ENCODE data around the gene SCOC.
A peak's percentile ranks its signal among the peaks of the same experiment; 100 is the strongest.
"Not testable (repeated sequence)": the region's sequence is repeated elsewhere in the genome, so short reads cannot be mapped to it uniquely, and the experiment has no call there.

The SCOC gene

DNA sequence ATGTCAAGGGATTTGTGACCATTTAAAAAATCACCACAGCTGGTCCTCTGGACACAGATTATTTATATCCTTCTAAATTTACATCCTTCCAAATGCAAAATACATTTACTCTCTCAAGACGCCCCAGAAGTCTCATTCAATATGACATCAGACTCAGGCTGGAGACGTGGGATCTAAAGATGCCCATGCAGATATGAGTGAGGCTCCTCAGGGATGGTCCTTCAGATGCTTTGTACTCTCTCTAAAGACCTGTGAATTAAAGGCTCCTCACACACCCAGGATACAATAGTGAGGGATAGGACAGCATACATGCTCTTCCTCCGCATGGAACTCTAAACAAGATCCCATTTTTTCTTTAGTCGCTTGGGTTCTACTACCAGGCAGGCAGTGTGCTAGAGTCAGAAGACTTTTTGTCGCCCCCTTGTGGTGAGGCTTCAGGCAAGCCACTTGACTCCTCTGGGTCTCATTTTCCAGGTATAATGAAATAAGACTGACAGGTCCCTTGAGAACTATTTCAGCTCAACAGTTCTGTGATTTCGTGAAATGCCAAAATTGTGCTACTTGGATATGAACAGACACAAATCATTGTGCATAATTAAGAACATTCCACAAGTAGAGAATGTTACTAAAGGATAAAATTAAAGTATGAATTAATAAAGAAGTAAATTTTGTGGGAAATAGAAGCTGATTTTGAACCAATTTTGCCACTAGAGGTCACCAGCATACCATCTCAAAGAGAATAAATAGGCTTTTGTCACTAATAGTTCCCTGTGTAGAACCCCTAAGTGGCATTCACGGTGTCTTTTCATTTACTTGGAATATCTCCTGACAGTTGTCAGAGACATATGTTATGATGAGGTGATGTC is 13.7 kb upstream of the SCOC start:
- DNase-seq (ENCODE audit: extremely low read depth in 1 of 2, low read depth in 1 of 2), result peak; percentile 45 to 61

DNA sequence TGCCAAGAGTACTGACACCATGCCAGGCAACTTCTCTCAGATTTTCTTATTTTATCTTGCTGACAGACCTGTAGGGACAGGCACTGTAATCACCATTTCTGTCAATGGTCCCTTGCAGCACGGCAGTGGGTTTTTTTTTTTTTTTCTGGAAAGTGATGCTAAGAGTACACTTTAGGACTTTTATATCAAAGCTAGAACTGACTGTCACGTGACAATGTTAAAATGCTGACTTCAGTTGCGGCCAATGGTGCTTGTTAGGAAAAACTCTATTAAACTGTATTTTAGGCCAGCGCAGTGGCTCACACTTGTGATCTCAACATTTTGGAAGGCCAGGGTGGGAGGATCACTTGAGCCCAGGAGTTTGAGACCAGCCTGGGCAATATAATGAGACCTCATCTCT is 12.3 kb upstream of the SCOC start:
- DNase-seq (ENCODE audit: extremely low read depth in 1 of 2, low read depth in 1 of 2), result no peak

DNA sequence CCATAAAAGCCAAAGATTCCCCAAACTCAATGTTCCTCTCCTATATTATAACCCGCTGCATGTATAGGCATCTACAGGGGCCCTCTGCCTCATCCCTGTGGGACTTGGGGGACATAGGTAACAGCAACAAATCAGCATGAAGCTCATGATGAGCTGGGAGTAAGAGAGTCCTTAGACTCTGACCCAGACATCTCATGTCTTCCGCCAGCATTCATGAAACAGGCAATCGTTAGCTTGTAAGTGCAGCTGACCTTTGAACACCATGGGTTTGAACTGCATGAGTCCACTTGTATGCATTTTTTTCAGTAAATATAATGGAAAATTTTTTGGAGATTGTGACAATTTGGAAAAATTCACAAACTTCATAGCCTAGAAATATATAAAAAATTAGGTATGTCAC is 10.4 kb upstream of the SCOC start:
- no peak for DNase-seq (ENCODE audit: extremely low read depth in 1 of 2, low read depth in 1 of 2)

DNA sequence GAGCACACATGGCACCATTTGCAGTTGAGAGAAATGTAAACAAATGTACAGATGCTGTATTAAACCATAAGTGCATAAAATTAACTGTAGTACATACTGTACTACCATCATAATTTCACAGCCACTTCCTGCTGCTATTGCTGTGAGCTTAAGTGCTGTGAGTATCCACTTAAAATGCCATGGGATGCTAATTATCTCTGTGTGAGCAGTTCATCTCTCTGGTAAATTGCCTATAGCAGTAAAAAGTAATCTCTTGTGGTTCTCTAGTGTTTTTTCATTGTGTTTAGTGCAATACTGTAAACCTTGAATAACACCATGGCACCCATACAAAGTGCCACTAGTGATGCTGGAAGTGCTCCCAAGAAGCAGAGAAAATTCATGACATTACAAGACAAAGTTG is 9.9 kb upstream of the SCOC start:
- DNase-seq (ENCODE audit: extremely low read depth in 1 of 2, low read depth in 1 of 2), result no peak

DNA sequence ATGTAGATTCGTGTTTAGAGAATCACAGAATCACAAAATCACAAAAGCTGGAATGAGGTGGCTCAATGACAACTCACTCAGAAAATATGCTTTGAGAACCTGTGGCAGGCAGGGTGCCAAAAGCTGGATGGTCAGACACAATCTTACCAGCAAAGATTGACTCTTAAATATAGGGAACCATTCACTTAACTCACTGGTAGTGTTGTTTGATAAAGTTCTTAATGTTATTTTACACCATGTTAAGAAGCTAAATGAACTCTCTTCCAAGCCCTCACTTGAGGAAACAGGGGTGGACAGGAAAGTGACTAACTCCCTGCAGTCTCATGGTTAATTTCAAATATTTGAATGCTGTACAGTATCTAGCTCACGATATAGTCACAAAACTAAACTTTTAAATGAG is 5.7 kb upstream of the SCOC start:
- DNase-seq (ENCODE audit: extremely low read depth in 1 of 2, low read depth in 1 of 2), result no peak

DNA sequence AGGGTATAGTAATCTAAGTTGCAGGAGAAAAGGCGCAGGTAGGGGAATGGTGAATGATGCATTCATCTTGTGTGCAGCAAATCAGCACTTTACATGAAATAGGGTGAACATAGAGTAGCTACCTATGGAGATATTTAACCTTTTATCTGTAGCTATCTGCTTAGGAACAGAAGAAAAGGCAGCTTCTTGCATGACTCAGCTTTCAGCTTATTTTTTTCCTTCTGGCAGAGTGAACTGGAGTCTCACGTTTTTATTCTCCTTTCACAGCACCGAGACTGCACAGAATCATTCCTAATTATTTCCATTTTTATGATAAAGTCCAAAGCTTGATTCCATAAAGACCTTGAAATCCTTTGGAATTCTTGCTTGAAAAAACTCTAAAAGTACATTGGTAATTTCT is 4.8 kb upstream of the SCOC start:
- no peak for DNase-seq (ENCODE audit: extremely low read depth in 1 of 2, low read depth in 1 of 2)

DNA sequence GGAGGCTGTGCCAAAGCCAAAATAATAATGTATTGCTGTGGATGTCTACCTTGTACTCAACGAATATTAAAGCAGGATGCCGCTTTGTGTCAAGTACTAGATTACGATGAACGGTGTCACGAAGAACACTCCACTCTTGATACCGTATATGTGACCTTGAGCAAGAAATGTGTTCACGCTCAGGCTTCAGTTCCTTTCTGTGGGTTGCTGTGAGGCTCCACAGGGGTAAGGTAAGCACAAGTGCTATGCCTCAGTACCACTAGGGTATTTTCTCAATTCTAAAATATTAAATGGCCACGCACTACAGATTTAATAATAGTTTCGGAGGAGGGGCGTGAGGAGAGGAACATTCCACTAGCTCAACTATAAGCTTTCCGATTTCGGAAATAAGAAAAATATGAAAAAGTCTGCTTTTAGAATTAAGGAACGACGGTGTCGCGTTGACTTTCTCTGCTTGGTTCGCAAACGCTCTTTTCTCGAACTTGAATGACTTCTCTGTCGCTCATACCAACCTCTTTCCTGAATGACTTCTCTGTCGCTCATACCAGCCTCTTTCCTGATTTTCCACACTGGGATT is 607 bp upstream of the SCOC start:
- peak in 1 of 2 donors; percentile 2 for DNase-seq (ENCODE audit: extremely low read depth in 1 of 2, low read depth in 1 of 2)

DNA sequence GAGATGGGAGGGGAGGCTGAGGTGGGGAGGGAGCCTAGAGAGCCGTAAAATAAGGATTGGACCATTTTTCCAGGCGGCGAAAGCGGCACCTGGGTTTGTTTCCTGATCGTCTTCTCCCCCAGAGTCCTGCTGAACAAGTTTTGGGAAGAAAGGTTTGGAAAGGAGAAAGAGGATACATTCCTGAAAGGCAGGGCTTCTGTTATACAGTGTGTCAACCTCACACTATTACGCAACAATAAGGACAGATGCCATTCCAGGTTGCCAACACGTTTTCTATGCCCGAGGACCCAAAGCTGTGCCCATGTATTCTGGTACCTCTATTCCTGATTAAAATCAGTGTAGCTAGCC is 658 bp downstream of the SCOC start:
- no peak for DNase-seq (ENCODE audit: extremely low read depth in 1 of 2, low read depth in 1 of 2)

DNA sequence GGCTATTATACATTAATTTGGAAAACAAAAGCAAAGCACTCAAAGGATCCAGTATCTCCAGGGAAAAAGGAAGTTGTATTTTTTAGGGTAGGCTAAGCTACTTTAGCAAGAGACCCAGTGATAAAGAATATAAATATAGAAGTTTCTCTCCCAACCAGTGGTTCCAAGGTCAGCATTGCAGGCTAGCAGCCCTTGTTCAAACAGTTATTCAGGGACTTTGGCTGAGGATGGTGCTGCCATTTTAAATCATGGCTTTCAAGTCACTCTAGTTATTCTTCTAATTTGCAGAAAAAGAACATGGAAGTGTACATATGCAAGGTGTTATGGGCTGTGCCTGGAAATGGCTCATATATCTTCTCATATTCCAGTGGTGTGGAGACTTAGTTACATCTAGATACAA is 9.3 kb downstream of the SCOC start:
- DNase-seq (ENCODE audit: extremely low read depth in 1 of 2, low read depth in 1 of 2), result no peak

DNA sequence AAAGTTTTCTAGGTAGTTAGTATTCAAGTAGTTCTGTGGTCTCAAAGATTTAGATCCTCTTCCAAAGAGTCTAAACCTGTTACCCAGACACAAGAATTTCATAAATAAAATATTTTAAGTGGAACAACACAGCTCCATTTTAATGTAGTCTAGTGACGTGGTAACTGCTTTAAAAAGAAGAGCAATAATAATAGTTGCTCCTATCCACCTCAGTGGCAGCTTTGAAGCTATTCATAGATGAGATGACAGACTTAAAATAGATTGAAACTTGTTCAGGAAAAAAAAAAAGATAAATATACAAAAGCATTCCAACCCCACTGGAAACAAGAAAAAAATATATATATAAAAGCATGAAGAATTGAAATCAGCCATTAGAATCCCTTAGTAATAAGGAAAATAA is 14.6 kb downstream of the SCOC start:
- no peak for DNase-seq (ENCODE audit: extremely low read depth in 1 of 2, low read depth in 1 of 2)

DNA sequence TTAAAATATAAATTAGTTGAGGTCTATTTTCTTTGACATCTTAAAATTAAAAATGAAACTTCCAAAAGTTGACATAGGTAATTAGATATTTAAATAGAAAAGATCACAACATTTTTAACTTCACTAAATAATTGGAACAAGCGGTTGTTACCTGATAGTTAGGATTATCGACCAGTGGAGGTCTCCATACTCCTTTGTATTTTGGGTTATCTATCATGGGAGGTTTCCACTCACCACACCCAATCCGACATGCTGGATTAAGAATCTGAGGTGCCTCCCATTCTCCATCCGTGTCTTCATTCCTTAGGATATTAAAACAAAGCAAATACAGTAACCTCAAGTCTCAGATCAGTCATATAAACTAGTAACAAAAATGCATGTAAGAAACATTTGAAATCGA is 22.2 kb downstream of the SCOC start:
- DNase-seq (ENCODE audit: extremely low read depth in 1 of 2, low read depth in 1 of 2), result no peak

DNA sequence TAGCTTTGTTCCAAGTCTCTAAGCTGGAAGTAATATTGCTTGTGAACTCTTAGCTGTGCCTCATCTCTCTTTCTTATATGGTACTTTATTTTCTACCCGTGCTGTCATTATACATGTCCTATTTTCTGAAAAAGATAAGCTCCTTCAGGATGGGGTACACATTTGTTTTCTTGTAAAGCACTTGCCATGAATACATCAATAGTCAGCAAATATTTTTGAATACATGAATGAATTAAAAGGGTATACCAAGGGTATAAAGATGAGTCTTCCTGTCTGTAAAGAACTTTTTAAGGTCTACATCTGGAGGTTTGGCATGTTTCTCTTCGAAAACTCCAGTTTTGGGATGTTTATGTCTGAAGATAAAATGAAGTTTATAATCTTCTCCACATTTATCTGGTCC is 26.7 kb downstream of the SCOC start:
- DNase-seq (ENCODE audit: extremely low read depth in 1 of 2, low read depth in 1 of 2), result no peak

DNA sequence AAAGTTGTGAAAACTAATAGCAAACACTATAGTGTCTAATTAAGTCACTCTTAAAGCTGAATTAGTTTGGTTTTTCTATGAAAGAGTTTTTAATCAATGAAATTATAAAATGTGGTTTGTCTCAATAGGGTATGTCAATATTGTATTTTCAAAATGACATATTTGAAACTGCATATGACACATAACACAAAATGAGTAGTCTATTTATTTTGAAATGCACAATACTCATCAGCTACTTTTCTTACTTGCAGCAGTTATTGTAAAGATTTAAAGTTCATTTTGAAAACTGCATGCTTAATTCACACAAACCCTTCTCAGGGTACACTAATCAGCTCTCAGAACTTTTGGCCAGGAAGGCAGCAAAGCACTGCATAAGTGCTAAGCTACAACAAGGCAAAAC is 32.8 kb downstream of the SCOC start:
- no peak for DNase-seq (ENCODE audit: extremely low read depth in 1 of 2, low read depth in 1 of 2)

DNA sequence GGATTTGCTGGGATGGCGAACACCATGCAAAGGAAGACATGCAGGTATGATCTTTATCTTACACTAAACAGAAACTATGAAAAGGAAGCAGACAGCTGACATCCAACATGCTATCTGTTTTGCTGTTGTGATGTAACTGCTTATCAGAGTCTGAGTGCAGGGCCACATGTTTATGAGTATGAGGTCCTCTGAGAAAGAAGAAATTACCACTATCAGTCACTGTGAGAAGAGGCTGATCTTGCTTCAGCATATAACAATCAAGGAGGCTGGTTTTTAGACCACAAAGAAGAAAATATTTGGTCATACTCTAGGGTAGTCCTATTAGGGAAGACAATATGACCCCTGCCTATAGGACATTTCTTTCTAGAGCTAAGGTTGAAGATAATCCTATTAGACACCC is 35.5 kb downstream of the SCOC start:
- DNase-seq (ENCODE audit: extremely low read depth in 1 of 2, low read depth in 1 of 2), result no peak

DNA sequence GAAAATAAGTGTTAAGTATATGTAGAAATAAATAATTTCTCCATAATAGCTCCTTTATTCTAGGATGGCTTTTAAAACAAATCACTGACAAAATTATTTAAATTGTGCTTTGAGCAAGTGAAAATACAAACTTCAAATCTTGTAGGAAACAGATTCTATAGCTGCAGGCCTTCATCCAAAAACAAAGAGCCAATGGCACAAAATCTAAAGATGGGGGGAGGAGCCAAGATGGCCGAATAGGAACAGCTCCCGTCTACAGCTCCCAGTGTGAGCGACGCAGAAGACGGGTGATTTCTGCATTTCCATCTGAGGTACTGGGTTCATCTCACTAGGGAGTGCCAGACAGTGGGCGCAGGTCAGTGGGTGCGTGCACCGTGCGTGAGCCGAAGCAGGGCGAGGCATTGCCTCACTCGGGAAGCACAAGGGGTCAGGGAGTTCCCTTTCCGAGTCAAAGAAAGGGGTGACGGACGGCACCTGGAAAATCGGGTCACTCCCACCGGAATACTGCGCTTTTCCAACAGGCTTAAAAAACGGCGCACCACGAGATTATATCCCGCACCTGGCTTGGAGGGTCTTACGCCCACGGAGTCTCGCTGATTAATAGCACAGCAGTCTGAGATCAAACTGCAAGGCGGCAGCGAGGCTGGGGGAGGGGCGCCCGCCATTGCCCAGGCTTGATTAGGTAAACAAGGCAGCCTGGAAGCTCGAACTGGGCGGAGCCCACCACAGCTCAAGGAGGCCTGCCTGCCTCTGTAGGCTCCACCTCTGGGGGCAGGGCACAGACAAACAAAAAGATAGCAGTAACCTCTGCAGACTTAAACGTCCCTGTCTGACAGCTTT is 39.9 kb downstream of the SCOC start:
- DNase-seq (ENCODE audit: extremely low read depth in 1 of 2, low read depth in 1 of 2), result not testable (repeated sequence)

DNA sequence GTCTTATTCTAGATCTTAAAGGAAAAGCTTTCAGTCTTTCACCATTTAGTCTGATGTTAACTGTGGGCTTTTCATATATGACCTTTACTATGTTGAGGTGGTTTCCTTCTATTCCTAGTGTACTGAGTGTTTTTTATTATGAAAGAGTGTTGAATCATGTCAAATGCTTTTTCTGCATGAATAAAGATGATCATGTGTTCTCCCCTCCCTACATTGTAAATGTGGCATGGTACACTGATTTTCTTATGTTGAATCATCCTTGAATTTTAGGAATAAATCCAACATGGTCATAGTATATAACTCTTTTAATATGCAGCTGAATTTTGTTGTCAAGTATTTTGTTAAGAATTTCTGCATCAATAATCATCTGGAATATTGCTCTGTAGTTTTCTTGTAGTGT is 49.7 kb downstream of the SCOC start:
- no peak for DNase-seq (ENCODE audit: extremely low read depth in 1 of 2, low read depth in 1 of 2)

DNA sequence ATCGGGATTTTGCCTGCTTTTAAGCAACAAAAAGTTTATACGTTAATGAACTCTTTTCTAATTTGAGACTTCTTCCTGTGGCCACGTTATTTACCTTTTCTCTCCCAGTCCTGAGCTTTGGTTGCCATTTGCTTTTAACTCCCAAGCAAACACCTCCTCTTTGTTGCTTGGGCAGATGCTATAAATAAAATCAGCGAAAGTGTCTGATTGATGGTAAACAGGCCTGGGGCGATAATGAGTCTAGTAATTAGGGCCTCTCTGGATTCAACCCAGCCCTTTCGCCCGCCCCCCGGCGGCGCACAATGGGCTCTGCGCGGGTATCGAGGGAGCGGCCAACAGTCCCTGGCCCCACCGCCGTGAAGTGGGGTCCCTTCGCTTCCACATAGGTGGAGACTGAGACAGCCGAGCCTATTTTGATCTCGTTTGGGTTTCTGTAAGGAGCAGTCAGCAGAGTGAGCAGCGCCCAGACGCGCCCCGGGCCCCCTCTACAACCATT is 53.2 kb downstream of the SCOC start:
- DNase-seq (ENCODE audit: extremely low read depth in 1 of 2, low read depth in 1 of 2), result no peak

DNA sequence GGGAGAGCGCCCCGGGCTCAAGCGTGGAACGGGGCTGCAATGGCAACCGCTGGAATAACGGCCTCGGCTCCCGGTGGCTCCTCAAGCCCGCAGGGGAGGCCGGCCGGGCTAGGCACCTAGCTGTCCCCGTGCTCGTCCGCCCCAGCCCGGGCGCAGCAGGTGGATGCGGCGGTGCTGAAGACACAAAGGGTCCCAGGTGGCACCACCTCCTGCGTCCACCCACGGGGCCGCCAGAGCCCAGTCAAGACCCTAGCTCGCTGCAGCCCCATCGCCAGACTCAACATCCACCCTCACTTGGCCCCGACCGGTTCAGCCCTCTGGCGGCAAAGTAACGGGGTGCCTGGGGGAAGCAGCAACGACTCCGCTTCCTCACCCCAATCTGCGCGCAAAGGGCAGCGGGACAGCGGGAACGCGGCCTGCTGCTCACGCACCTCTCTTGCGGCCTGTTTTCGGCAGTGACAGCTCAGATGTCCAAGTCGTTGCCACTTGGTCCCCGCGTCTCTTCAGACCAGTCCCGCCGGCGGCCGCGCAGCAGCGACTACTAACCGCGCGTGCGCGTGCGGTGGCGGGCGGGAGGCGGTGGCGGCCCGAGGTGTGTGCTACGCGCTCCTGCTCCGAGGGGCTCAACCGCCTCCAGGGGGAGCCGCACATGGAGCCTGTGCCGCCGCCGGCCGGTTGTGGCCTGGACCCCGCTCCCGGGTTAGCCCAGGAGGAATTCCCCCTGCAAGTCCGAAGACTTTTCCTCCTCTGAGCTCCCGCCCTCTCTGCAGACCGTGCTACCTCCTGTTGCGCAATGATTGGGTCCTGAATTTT is 53.9 kb downstream of the SCOC start, which contains the start of gene CLGN:
CLGN (minus strand) TSS at position 543 of the 813 bp plus-strand sequence. CDS start 14,570 bp downstream, outside the sequence.
- DNase-seq (ENCODE audit: extremely low read depth in 1 of 2, low read depth in 1 of 2), result peak in 1 of 2 donors; percentile 21

DNA sequence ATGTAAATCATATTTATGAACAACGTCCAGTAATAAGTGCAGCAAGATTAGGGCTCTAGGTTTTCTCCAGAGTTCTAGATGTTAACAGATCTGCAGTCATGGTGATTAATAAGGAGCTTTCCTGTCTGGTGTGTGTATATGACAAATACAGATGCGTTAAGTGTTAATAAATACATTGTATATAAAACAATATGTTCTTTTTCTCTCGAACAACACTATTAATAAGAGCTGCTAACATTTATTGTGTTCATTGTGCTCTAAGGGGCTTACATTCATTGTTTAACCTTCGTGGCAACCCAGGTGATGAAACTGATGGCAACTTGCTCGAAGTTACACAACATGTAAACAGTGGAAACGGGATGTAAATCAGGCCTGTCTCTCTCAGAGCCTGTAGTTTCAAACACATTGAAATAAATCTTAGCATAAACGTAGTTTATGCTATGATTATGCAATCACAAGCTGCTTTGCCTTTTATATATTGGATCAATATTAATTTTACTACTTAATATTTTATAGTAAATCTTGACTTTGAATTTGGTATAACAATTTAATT is 54.5 kb downstream of the SCOC start:
- DNase-seq (ENCODE audit: extremely low read depth in 1 of 2, low read depth in 1 of 2), result no peak
